Muscle of arm (tissue), 12 donors: ENCODE results near the gene NCOA3. TPM values are rescaled to one million over a fixed set of nuclear protein-coding genes. Genes with fewer than 3 reads are reported as not detected.
"Not testable (repeated sequence)": the region's sequence is repeated elsewhere in the genome, so short reads cannot be mapped to it uniquely, and the experiment has no call there.

Experiments
- DNase-seq: peaks from one replicate; pipeline ENCODE4 v3.0.0-alpha.2; 2013
- polyA plus RNA-seq, 12 donors: library from polyadenylated mRNA; unstranded; fragments of 120-200 nt; gene quantifications; one replicate each; pipeline ENCODE4 v1.2.1, GENCODE V29; 2013; ENCODE audit not compliant: insufficient read length in 12 of 12

Gene NCOA3
- polyA plus RNA-seq, 12 donors: 12.4 to 26.2 (median 15.2) TPM; not detected in 1

DNA sequence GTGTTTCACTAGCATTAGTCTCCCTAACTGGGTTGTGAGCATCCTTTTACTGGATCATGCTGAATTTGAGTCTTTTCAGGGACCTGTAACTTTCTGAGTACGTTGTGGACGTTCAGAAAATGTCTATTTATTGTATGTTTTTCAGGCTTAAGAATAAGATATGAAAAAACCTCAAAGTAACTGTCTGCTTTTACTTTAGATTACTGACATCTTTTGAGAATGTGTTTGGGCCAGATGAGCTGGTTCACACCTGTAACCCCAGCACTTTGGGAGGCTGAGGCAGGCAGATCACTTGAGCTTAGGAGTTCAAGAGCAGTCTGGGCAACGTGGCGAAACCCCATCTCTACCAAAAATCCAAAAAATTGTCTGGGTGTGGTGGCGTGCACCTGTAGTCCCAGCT is 32.7 kb downstream of the NCOA3 start:
- no peak for DNase-seq

DNA sequence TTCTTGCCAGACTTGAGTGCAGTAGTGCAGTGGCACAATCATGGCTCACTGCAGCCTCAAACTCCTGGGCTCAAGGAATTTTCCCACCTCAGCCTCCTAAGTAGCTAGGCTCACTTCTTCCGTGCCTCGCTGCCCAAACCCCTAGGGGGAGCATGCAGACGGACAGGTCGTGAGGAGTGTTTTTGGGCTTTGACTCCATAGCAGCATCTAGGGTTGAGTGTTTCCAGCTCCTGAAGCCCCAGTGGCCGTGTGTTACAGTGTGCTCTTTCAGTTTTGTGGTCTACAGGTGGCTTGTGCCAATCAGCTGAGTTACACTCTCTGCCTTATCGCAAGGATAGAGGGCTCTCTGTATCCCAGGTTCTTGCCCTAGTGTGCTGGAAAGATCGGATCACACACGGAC is 33.4 kb downstream of the NCOA3 start:
- DNase-seq: no peak

DNA sequence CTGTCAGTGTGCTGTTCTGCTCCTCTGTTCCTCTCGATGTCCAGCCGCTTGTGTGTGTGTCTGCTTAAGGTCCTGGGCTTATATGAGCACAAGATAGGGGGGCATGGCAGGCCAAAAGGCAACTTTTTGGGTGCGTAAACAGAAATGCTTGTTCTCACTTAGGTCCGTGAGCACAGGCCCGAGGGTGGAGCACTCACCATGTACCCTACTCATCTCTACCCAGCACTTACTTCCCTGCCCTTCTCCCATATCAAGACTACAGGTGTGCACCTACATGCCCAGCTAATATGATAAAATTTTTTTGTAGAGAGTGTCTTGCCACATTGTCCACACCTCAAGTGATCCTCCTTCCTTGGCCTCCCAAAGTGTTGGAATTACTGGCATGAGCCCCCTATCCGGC is 34.3 kb downstream of the NCOA3 start:
- DNase-seq: no peak

DNA sequence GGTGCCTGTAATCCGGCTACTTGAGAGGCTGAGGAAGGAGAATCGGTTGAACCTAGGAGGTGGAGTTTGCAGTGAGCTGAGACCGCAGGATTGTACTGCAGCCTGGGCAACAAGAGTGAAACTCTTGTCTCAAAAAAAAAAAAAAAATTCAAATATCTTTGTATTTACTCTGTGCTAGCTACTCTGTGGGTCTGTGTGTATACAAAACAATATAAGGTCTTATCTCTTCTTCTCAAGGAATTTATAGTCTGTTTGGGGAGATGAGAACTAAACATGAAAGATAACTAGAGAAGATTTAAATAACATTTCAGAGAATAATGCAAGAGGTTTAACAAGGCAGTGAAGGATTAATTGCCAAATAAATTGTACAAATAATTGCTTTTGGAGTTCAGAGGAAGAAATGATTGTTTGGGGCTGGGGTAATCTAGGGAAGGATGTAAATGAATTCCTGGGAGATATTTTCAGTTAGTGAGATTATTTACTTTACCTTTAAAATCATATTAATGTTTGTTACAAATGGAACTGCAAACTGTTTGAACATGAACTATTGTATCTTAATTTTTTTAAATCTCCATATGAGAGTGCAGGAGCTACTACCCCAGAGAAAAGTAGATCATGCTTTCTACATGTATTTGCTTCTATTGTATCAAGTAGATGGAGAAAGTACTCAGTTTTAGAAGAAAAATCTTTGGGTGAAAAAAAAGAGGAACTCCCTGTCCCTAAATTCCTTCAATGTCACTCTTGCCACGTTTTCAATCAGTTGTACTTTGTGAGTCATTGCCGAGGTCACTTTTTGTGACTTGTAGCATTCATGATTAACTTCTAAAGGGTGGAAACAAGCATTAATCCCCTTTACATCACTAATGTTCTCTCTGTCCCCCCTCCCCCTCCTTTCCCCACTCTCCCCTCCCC is 39.0 kb downstream of the NCOA3 start:
- no peak for DNase-seq

DNA sequence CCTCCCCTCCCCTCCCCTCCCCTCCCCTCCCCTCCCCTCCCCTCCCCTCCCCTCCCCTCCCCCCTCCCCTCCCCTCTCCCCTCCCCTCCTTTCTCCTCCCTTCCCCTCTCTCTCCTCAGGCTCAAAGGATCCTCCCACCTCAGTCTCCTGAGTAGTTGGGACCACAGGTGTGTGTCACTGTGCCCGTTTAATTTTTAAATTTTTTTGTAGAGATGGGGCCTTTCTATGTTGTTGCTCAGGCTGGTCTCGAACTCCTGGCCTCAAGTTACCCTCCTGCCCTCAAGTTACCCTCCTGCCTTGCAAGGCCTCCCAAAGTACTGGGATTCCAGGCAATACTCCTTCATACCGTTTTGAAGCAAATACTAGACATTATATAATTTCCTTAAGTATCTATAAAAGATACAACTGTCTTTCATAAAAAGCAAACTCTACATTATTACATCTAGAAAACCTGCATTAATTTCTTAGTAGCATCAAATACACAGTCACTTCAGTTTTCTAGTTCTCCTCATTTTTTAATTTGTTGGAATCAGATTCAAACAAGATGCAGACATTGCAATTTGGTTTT is 39.8 kb downstream of the NCOA3 start:
- no peak for DNase-seq

DNA sequence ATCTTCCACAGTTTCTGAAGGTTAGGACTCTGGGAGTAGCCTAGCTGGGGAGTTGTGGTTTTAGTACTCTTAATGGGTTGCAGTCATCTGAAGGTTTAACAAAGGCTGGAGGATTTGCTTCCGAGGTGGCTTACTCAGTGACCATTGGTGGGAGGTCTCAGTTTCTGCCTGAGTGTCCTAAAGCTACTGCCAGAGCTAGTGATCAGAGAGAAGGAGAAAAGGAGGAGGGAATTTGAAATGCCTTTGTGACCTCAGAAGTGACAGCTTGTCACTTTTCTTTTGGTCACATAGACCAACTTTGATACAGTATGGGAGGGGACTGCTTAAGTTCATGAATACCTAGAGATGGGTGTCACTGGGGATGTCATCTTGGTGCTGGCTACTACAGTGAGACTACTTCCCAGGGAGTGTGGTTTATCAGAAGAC is 41.3 kb downstream of the NCOA3 start:
- no peak for DNase-seq

DNA sequence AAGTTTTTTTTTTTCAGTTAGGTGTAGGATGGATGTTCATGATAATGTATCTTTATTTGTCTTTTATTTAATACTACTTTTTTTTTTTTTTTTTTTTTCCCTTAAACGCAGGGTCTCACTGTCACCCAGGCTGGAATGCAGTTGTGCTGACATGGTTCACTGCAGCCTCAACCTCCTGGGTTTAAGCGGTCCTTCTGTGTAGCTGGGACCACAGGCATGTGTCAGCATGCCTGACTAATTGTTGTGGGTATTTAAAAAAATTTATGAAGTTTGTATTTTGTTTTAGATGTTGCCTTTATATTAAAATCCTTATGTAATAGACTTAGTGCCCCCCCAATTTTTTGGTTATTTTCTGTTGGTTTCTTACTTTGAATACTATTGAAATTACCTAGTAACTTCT is 42.6 kb downstream of the NCOA3 start:
- DNase-seq: no peak

DNA sequence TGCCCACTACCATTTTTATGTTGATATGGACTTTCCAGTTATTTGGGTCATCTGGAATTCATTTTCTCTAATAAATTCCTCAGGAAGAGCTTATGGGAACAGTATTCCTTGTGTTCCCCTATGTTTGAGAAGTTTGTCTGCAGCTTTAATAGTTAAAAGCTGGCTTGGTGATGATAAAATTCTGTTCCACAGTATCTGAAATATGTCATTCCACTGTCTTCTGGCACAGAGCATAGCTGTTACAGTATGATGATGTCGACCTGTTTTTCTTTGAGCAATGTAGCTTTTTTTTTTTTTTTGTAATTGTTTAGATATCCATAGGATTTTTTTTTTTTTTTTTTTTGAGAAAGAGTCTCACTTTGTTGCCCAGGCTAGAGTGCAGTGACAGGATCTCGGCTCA is 43.2 kb downstream of the NCOA3 start:
- no peak for DNase-seq

DNA sequence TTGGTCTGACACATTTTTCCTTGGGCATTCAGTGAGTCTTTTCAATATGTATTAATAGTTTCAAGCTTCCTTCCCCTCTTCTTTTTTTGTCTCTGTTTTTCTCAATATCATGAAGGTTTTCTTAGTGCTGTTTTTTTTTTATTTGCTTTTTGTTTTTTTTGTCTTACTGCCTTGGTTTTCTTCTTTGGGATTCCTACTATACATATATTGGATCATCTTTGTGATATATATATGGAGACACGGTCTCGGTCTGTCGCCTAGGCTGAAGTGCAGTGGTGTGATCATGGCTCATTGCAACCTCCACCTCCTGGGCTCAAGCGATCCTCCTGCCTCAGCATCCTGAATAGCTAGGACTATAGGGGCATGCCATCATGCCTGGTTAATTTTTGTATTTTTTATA is 43.8 kb downstream of the NCOA3 start:
- DNase-seq: no peak

DNA sequence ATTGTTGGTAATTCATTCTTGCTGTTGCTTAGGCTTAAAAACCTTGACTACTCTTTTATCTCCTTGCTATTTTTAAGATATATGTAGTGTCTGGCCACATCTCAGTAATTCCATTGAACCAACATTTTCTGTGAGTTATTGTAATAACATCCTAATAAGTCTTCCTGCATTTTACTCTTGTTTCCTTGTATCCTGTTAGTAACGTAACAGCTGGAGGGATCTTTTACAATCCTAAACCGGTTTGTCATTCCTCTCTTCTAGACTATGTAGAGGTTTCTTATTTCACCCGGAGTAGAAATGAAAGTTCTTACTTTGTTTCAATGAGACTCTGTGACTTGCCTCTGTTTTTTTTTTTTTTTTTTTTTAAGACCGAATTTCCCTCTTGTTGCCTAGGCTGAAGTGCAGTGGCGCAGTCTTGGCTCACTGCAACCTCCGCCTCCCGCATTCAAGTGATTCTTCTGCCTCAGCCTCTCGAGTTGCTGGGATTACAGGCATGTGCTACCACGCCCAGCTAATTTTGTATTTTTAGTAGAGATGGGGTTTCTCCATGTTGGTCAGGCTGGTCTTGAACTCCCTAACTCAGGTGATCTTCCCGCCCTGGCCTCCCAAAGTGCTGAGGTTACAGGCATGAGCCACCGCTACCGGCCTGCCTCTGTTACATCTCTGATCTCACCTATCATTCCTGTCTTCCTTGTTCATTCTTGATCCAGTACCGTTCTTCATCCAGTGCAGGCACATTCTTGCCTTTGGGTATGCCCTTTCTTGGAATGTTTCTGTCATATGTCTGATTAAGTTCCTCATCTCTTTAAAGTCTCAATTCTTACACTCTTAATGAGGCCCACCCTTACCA is 44.7 kb downstream of the NCOA3 start:
- no peak for DNase-seq

DNA sequence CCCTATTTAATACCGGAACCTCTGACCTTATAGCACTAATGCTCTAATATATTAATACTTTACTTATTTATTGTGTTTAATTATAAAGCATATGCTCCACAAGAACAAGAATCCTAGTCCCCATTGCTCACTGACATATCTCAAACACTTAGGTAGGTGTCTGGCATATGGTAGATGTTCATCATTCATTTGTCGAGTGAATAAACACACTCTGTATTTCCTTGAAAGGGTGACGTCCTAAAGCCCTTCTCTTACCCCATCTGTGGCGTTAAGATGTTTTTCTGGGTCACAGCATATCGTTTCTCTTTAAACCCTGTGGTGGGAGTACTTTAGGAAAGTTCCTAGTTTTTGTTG is 45.3 kb downstream of the NCOA3 start:
- no peak for DNase-seq

DNA sequence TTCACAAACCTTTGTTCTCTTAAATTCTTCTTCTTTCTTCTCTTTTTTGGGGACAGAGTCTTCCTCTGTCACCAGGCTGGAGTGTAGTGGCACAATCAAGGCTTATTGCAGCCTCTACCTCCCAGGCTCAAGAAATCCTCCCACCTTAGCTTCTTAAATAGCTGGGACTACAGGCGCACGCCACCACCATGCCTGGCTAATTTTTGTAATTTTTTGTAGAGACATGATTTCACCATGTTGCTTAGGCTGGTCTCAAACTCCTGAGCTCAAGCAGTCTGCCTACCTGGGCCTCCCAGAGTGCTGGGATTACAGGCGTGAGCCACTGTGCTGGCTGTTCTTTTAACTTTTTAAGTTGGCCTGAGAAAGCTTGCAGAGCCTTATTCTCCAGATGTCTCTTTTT is 48.0 kb downstream of the NCOA3 start:
- DNase-seq: no peak

DNA sequence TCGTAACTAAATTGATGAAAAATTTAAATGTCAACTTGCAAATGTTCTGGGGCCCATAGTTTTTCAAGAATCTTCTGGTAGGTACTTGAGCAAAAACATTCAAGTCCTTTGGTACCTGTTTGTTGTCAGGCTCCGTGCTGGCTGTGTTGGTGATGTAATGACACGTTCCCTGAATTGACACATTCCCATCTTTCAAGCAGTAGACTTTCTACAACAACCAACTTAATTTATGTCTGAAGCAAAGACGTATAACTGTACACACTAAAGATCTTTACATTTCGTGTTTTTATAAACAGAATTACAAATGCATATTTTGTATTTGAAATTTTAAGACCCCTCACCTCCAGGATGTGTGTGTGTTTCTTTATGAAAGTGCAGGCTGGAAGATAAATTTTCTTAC is 49.5 kb downstream of the NCOA3 start:
- no peak for DNase-seq

DNA sequence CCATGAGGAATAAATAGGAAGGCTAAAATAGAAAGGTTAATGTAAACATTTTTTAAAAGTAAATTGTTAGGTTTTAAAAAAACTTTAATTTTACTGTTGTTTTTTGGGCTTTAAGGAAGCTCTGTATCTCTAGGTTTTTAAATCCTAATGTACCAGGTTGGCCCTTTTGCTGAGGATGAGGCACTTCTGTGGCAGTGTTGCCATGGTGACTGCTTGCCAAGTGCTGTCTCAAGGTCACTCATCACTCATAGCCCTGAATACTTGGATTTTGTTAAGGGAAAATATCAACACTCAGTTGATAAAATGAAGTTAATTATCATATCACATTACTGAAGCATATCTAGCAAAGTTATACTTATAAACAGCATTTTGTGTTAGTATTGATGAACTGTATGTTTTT is 50.2 kb downstream of the NCOA3 start:
- no peak for DNase-seq

DNA sequence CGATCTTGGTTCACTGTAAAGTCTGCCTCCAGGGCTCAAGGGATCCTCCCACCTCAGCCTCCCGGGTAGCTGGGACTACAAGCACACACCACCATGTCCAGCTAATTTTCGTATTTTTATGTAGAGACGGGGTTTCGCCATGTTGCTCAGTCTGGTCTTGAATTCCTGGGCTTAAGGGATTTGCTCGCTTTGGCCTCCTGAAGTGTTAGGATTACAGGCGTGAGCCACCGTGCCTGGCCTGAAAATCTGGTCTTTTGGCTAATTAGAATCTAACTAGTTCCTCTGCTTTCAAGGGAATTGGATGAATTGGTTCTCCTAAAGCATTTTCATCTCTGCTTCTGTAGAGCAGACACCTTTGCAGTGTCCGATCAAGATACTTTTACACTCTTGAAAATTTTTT is 51.3 kb downstream of the NCOA3 start:
- no peak for DNase-seq

DNA sequence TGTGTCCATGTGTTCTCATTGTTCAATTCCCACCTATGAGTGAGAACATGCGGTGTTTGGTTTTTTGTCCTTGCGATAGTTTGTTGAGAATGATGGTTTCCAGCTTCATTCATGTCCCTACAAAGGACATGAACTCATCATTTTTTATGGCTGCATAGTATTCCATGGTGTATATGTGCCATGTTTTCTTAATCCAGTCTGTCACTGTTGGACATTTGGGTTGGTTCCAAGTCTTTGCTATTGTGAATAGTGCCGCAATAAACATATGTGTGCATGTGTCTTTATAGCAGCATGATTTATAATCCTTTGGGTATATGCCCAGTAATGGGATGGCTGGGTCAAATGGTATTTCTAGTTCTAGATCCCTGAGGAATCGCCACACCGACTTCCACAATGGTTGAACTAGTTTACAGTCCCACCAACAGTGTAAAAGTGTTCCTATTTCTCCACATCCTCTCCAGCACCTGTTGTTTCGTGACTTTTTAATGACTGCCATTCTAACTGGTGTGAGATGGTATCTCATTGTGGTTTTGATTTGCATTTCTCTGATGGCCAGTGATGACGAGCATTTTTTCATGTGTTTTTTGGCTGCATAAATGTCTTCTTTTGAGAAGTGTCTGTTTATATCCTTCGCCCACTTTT is 52.0 kb downstream of the NCOA3 start:
- DNase-seq: not testable (repeated sequence)

DNA sequence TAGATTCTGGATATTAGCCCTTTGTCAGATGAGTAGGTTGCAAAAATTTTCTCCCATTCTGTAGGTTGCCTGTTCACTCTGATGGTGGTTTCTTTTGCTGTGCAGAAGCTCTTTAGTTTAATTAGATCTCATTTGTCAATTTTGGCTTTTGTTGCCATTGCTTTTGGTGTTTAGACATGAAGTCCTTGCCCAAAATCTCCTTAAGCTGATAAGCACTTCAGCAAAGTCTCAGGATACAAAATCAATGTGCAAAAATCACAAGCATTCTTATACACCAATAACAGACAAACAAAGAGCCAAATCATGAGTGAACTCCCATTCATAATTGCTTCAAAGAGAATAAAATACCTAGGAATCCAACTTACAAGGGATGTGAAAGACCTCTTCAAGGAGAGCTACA is 52.6 kb downstream of the NCOA3 start:
- DNase-seq: not testable (repeated sequence)

DNA sequence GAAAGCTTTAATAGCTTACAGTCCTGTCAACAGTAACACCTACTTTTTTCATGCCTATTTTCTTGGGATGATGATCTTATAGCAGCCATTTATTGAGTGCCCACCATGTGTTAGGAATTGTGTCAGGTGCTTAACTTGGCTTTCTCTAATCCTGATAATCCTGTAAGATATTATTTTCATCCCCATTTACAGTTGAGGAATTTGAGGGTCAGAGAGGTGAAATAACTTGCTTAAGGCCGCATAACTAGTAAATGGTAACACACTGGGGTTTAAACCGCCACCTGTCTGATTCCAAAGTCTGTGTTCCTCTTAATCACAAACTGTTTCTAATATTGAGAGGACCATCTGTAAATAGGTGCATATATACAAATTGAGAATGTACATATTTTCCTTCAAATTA is 55.5 kb downstream of the NCOA3 start:
- no peak for DNase-seq

DNA sequence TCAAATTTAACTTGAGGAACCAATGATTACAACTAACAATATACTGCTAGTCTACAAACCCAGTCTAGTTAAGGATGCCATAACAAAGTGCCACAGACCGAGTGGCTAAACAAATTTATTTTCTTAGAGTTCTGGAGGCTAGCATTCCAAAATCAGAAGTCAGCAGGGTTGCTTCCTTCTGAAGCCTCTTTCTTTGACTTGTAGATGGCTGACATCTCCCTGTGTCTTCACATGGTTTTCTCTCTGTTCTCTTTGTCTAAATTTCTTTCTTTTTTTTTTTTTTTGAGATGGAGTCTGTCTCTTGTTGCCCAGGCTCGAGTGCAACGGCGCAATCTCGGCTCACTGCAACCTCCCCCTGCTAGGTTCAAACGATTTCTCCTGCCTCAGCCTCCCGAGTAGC is 56.1 kb downstream of the NCOA3 start:
- DNase-seq: no peak

DNA sequence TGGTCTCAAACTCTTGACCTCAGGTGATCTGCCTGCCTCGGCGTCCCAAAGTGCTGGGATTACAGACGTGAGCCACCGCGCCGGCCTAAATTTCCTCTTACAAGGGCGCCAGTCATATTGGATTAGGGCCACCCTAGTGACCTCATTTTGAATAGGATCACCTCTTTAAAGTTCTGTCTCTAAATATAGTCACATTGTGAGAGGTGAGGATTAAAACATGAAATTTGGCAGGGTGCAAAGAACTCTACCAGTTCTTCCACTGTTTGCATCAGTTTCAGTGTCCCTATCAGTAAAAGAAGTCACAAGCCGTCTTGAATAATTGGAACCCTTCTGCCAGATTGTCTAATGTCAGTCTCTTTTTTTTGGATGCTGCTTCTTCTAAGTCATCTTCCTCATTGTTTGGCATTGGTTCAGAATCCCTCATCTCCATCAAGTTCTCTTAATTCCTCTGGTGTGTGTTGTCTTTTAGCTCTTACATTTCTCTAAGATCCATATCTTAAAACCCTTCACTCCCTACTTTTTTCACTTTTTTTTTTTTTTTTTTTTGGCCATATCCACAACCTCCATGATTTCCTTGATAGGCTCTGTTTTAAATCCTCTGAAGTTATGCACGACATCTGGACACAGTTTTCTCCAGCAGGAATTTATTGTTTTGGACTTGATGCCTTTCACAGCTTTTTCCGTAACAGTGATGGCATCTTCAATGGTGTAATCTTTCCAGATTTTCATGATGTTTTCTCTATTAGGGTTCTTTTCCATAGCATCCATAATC is 56.8 kb downstream of the NCOA3 start:
- no peak for DNase-seq

DNA sequence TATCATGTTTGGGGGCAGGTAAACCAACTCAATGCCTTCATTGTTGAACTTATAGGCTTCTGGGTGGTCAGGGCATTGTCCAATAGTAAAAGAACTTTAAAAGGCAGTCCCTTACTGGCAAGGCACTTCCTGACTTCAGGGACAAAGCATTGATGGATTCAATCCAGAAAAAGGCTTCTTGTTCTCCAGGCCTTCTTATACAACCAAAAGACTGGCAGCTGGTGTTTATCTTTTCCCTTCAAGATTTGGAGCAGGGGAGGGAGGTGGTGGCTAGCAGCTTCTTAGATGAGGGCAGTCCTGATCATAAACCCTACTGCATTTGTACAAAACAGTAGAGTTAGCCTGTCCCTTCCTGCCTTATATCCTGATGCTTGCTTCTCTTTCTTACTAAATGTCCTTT is 57.5 kb downstream of the NCOA3 start:
- no peak for DNase-seq
